ENCODE measurements around the gene NUMBL. TPM values are rescaled to one million over a fixed set of nuclear protein-coding genes. Genes with fewer than 3 reads are reported as not detected.

NUMBL gene
- total RNA-seq, 1 donor: 3.1 TPM

DNA sequence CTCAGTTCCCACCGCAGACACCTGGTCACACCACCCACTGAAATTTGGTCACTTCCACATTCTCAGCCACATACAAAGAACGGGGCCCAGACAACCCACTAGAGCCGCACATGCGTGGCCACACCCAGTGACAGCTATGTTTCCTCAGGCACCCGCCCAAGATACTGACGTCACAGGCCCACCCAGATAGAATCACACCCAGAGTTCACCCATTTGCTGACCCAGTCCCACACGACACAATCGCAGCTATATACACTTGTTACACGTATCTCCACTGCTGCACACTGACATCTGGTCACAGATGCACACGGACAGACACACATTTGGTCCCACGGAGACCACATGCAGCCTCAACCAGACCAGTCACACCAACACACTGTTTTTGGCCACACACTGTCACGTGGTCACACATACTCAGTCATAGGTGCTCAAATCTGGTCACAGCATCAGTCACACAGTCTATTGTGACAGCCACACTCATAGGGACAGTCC lies 2.9 kb downstream of the NUMBL start:
- Histone ChIP-seq H3K9me3 (ENCODE audit: low read depth, low read length) (no peaks in the 10 kb centered on the region), H3K4me1 (ENCODE audit: insufficient read depth, low read length) (peaks cover 35% of the 10 kb centered on the region), H3K27me3 (ENCODE audit: insufficient read depth, low read length) (no peaks in the 10 kb centered on the region), H3K4me3 (ENCODE audit: low read length) (no peak overlapping the region)

DNA sequence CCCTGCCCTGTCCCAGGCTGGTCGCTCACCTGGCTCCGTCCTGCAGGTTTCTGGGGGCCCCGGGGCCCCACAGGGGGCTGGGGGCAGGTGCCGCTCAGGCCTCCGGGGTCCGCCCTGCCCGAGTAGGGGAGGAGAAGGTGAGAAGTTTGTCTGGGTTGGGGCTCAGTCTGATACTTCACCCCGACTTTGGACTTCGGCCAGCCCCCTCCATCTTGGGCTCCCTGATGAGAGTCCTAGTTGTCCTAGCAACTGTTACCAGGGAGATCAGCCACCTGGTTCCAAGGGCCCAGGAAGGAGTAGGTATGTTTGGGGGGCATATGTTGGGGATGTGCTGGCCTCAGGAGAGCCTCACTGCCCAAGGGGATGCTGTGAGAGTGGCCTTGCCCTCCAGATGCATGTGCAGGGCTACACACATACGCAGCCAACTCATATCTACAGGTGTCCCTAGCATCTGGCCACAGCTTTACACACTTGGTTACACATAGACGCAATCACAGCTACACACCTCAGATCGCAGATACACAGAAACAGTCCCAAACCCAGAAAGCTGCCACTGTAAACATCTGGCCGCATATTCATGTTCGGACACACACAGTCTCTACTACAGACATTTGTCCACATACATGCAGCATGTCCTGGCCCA lies 3.4 kb downstream of the NUMBL start:
- Histone ChIP-seq H3K9me3 (ENCODE audit: low read depth, low read length) (no peaks in the 10 kb centered on the region), H3K4me1 (ENCODE audit: insufficient read depth, low read length) (peaks cover 35% of the 10 kb centered on the region), H3K27me3 (ENCODE audit: insufficient read depth, low read length) (no peaks in the 10 kb centered on the region), H3K4me3 (ENCODE audit: low read length) (no peak overlapping the region)

DNA sequence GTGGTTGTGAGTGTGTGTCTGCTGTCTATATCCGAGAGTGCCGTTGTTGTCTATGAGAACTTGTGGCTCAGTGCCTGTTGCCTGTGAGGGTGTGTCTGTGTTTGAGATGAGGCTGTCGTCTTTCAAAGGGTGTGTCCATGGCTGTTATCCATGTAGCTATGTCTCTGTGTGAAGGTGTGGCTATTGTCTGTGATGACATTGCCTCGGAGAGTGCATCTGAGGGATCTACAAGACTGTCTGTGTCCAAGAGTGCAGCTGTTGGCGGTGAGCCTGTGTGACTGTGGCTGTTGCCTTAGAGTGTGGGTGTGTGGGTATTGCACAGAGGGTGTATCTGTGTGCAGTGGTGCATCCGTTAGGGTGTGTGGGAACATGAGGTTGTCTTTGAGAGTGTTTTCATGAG lies 4.9 kb downstream of the NUMBL start:
- H3K9me3 ChIP-seq (ENCODE audit: low read depth, low read length): no peaks in the 10 kb centered on the region
- H3K27me3 ChIP-seq (ENCODE audit: insufficient read depth, low read length): no peaks in the 10 kb centered on the region
- H3K4me1 ChIP-seq (ENCODE audit: insufficient read depth, low read length): peaks cover 26% of the 10 kb centered on the region
- H3K4me3 ChIP-seq (ENCODE audit: low read length): no peak overlapping the region

DNA sequence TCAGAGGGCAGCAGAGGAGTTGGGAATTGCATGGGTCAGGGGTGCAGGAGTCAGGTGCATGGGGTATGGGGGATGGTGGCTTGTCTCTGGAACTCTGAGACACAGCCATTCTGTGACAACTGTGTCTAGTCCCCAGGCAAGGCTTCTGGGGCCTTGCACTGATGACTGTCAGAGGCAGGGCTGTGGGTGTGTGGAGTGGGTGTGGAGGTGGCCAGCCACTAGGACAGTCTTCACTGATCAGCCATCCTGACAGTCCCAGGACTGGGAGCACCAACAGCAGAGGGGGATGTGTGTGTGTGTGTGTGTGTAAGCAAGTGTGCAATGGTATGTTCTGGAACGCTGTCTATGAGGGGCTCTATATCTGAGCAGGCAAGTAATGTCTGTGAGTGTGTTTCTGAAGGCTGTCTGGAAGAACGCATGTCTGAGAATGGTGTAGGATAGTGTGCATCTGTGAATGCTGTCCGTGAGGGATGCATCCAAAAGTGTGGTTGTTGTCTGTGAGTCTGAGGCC lies 5.4 kb downstream of the NUMBL start:
- H3K27me3 ChIP-seq (ENCODE audit: insufficient read depth, low read length): no peaks in the 10 kb centered on the region

DNA sequence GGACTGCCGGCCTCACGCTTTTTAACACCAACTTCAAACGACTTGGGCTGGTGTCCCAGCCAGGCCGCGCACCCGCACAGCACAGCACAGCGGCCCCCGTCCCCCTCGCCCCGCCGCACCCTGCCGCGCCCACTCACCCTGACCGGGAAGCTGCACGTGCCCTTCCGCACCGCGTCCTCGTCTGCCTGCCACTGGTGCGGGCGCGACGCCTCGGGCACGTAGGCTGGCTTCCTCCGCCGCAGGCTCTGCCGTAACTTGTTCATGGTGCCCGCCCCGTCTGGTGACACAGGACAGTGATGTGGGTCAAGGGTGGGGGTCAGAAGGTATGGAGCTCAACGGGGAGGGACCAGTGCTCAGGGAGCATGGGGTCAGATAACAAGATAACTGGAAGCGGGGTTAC lies 6.2 kb downstream of the NUMBL start:
- Histone ChIP-seq H3K4me1 (ENCODE audit: insufficient read depth, low read length) (peaks cover 16% of the 10 kb centered on the region), H3K27me3 (ENCODE audit: insufficient read depth, low read length) (no peaks in the 10 kb centered on the region), H3K4me3 (ENCODE audit: low read length) (no peak overlapping the region)

More for the DNA sequence above, 5.4 kb downstream of the NUMBL start:
- H3K4me1 ChIP-seq (ENCODE audit: insufficient read depth, low read length): peaks cover 24% of the 10 kb centered on the region
- H3K9me3 ChIP-seq (ENCODE audit: low read depth, low read length): no peaks in the 10 kb centered on the region
- H3K4me3 ChIP-seq (ENCODE audit: low read length): no peak overlapping the region

DNA sequence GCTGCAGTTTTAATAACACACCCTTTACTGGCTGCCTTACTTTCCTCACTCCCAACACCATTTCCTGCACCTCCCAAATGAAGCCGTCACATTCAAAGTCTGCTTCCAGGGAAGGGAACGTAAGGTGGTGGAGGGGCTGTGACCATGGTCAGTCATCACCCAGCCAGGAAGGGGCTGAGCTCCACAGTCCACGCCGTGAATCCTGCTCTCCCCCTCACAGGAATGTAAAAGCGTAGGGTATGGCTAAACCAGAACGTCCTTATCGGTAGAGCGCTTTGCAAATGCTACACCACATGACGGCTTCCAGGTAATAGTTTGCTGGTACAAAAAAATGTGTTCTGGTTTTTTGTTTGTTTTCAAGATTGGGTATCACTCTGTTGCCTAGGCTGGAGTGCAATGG lies 7.0 kb downstream of the NUMBL start:
- Histone ChIP-seq H3K27me3 (ENCODE audit: insufficient read depth, low read length) (no peaks in the 10 kb centered on the region), H3K9me3 (ENCODE audit: low read depth, low read length) (no peaks in the 10 kb centered on the region), H3K4me3 (ENCODE audit: low read length) (no peak overlapping the region), H3K4me1 (ENCODE audit: insufficient read depth, low read length) (peaks cover 7% of the 10 kb centered on the region)

More for the DNA sequence above, 6.2 kb downstream of the NUMBL start:
- no peaks in the 10 kb centered on the region for H3K9me3 ChIP-seq (ENCODE audit: low read depth, low read length)

DNA sequence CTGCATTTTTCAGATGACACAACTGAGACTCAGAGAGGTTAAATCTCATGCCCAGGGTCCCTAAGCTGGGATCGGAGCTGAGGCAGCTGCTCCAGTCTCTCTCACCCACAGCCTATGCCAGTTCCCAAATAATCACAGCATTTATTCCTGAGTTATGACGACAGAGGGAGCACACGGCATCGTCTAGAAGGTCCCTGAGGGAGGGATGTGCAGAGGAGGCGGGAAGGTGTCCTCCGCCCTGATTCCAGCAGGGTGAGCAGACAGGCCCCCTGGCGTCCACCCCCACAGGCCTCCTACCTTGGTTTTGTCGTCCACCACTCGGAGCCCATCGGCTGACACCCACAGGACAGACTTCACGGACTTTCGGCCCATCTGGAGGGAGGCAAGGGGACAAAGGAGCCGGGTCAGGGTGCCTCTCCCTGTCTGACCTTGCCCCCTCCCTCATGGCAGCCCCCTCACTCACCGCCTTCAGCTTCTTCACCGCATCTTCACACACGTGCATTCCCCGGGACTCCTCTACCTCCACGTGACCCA lies 8.0 kb downstream of the NUMBL start:
- Histone ChIP-seq H3K9me3 (ENCODE audit: low read depth, low read length) (no peaks in the 10 kb centered on the region), H3K27me3 (ENCODE audit: insufficient read depth, low read length) (no peaks in the 10 kb centered on the region), H3K4me3 (ENCODE audit: low read length) (no peak overlapping the region), H3K4me1 (ENCODE audit: insufficient read depth, low read length) (peaks cover 6% of the 10 kb centered on the region)

DNA sequence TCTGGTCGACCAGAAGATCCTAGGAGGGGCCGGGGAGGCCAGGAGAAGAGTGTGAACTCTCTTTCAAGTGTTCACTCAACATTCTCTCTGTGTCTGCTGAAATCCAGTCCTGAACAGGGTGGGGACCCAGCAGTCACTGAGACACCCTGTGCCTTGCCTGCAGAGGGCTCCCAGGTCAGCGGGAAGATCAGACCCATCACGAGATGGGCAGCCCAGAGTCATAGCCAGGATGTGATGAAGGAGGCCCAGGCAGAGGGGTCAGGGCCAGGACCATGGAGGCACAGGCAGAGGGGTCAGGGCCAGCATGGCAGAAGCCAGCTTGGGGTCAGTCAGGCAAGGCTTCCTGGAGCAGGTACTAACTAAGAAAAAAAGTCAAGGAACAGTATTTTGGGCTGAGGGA lies 9.4 kb downstream of the NUMBL start:
- Histone ChIP-seq H3K4me3 (ENCODE audit: low read length) (no peak overlapping the region), H3K4me1 (ENCODE audit: insufficient read depth, low read length) (no peaks in the 10 kb centered on the region), H3K9me3 (ENCODE audit: low read depth, low read length) (no peaks in the 10 kb centered on the region), H3K27me3 (ENCODE audit: insufficient read depth, low read length) (no peaks in the 10 kb centered on the region)

DNA sequence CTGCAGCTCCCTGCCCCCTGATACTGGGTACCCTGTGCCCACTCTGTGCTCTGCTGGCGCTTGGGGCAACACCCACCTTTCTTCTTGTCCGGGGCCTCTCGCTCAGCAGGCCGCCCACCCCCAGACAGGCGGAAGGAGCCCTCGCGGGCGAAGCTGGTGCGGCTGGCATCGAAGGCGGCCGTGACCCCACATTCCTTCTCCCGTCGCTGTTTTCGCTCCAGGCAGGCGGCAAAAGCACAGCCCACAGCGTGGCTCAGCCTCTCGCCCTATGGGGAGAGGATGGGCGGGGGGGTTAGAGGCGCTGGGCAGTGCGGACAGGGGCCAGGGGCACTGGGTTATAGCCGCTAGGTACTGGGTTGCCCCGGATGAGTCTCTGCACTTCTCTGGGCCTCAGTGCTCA lies 13.3 kb downstream of the NUMBL start:
- no peaks in the 10 kb centered on the region for H3K27me3 ChIP-seq (ENCODE audit: insufficient read depth, low read length)
- no peak overlapping the region for H3K4me3 ChIP-seq (ENCODE audit: low read length)
- peaks cover 11% of the 10 kb centered on the region for H3K4me1 ChIP-seq (ENCODE audit: insufficient read depth, low read length)
- no peaks in the 10 kb centered on the region for H3K9me3 ChIP-seq (ENCODE audit: low read depth, low read length)

DNA sequence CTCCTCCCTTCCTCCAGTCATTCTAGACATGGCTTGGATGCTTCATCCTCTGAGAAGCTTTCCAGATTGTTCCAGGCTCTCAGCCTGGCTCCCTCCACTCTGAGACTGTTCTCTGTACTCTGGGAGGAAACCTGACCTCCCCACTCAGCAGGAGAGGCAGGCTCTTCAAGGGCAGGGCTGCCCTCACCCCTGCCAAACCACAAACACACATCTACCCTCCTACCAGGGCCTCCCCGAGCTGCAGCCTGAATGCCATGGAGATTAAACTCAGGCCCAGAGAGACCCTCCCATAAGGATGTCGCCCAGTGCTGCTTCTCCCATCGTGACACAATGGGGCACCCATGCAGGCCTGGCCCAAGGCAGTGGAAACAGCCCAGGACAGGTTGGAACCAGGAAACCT lies 16.2 kb downstream of the NUMBL start:
- Histone ChIP-seq H3K27me3 (ENCODE audit: insufficient read depth, low read length) (no peaks in the 10 kb centered on the region), H3K4me3 (ENCODE audit: low read length) (no peak overlapping the region), H3K4me1 (ENCODE audit: insufficient read depth, low read length) (peaks cover 11% of the 10 kb centered on the region), H3K9me3 (ENCODE audit: low read depth, low read length) (peaks cover under 1% of the 10 kb centered on the region)

DNA sequence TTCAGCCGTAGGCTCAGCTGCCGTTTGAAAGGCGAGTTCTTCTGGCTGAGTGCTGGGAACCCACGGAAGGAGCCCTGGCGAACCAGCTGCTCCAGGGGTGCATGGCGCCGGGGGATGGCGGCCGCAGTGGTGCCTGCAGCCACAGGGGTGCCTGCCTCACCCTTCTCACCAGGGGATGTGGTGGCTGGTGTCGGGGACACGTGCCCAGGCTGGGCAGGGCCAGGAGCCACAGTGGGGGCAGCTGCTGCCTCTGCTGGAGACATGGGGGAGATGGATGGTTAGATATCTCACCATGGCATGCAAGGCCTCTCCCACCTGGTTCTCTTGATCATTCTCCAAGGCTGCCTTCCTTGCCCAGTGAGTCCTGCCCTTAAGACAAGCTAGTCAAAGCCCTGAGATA lies 17.1 kb downstream of the NUMBL start:
- peaks cover 5% of the 10 kb centered on the region for H3K9me3 ChIP-seq (ENCODE audit: low read depth, low read length)
- no peak overlapping the region for H3K4me3 ChIP-seq (ENCODE audit: low read length)
- H3K4me1 ChIP-seq (ENCODE audit: insufficient read depth, low read length): peaks cover 11% of the 10 kb centered on the region
- no peaks in the 10 kb centered on the region for H3K27me3 ChIP-seq (ENCODE audit: insufficient read depth, low read length)

DNA sequence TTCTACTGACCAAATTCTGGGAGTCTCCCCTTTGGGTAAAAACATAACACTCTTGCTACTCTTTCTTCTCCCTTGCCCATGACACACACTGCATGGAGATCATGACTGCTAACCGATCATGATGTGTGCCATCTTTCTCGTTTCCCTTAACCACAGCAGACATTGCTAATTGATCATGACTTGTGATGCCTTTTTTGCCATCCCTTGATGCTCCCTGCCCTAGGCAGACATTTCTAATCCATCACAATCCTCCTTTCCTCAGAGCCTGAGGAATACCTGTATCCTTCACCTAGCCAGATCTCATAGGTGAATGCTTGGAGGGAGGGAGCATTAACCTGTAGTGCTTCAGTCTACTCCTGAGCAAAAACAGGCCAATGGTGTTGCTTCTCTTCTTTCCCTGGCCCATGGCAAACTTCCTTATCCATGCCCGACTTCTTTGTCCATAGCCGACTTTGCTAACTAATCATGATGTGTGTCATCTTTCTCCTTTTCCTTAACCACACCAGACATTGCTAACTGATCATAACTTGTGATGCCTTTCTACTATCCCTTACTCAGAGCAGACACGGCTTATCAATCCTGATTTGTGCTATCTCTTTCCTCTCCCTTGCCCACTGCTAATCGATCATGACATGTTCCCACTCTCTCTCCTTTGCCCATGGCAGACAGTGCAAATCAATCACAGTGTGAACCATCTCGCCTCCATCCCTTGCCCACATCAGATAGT lies 17.7 kb downstream of the NUMBL start:
- H3K9me3 ChIP-seq (ENCODE audit: low read depth, low read length): peaks cover 5% of the 10 kb centered on the region
- no peak overlapping the region for H3K4me3 ChIP-seq (ENCODE audit: low read length)
- peaks cover 11% of the 10 kb centered on the region for H3K4me1 ChIP-seq (ENCODE audit: insufficient read depth, low read length)
- no peaks in the 10 kb centered on the region for H3K27me3 ChIP-seq (ENCODE audit: insufficient read depth, low read length)

DNA sequence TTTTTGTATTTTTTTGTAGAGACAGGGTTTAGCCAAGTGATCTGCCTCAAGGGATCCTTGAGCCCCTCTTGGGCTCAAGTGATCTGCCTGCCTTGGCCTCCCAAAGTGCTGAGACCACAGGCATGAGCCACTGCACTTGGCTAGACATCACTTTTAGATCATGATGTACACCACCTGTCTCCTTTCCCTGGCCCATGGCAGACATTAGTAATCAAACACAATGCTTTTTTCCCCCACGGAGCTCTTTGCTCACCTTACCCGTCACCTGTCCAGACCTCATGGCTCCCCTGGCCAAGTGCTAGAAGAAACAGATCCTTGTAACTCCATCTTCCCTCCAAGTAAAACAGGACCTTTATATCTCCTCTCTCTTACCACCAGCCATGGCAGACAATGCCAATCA lies 18.4 kb downstream of the NUMBL start:
- Histone ChIP-seq H3K4me1 (ENCODE audit: insufficient read depth, low read length) (peaks cover 11% of the 10 kb centered on the region), H3K9me3 (ENCODE audit: low read depth, low read length) (peaks cover 5% of the 10 kb centered on the region), H3K27me3 (ENCODE audit: insufficient read depth, low read length) (no peaks in the 10 kb centered on the region), H3K4me3 (ENCODE audit: low read length) (no peak overlapping the region)

DNA sequence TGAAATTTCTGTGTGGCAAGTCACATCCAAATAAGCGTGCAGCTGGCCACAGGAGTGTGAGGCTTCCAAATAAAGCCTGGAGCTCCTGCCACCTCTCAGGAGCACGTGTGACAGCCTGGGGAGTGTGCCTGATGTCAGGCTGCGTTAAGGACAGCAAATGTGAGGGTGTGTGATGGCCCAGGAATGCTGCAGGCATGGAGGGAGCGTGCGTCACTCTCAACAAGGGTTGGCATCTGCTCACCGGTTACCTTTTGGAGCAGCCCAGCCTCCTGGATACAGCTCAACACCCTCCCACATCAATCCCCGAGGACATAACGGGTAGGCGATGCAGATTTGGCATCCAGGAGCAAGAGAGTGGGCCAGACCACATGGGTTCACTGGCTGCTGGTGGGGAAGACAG lies 19.0 kb downstream of the NUMBL start:
- Histone ChIP-seq H3K4me3 (ENCODE audit: low read length) (no peak overlapping the region), H3K4me1 (ENCODE audit: insufficient read depth, low read length) (peaks cover 11% of the 10 kb centered on the region), H3K27me3 (ENCODE audit: insufficient read depth, low read length) (no peaks in the 10 kb centered on the region)

DNA sequence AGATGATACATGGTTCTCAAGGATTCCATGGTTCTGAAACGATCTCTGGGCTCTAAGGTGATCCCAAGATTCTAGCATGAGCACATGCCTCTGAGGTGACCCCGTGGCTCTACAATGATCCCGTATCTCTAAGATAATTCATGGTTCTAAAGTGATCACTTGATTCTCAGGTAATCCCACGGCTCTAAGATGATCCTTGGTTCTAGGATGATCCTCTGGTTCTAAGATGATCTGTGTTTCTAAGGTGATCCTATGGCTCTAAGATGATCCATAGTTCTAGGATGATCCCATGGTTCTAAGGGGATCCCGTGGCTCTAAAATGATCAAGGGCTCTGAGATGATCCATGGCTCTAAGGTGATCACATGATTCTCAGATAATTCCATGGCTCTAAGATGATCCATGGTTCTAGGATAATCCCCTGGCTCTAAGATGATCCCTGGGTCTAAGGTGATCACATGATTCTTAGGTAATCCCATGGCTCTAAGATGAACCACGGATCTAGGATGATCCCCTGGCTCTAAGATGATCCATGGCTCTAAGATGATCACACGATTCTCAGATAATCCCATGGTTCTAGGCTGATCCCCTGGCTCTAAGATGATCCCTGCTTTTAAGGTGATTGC lies 21.3 kb downstream of the NUMBL start:
- Histone ChIP-seq H3K4me1 (ENCODE audit: insufficient read depth, low read length) (peaks cover 6% of the 10 kb centered on the region), H3K9me3 (ENCODE audit: low read depth, low read length) (peaks cover 5% of the 10 kb centered on the region), H3K4me3 (ENCODE audit: low read length) (no peak overlapping the region), H3K27me3 (ENCODE audit: insufficient read depth, low read length) (no peaks in the 10 kb centered on the region)

More for the DNA sequence above, 19.0 kb downstream of the NUMBL start:
- peaks cover 5% of the 10 kb centered on the region for H3K9me3 ChIP-seq (ENCODE audit: low read depth, low read length)
